GM19467 (cell line): Measurements from ENCODE around the gene TEAD1.

Source experiments
- ATAC-seq: cut with Tn5 transposase; IDR thresholded peaks from one replicate; pipeline ENCODE4 v1.9.1; 2021; ENCODE audit warnings: mild to moderate bottlenecking, moderate library complexity; ENCODE audit not compliant: unreplicated experiment

Gene TEAD1

DNA sequence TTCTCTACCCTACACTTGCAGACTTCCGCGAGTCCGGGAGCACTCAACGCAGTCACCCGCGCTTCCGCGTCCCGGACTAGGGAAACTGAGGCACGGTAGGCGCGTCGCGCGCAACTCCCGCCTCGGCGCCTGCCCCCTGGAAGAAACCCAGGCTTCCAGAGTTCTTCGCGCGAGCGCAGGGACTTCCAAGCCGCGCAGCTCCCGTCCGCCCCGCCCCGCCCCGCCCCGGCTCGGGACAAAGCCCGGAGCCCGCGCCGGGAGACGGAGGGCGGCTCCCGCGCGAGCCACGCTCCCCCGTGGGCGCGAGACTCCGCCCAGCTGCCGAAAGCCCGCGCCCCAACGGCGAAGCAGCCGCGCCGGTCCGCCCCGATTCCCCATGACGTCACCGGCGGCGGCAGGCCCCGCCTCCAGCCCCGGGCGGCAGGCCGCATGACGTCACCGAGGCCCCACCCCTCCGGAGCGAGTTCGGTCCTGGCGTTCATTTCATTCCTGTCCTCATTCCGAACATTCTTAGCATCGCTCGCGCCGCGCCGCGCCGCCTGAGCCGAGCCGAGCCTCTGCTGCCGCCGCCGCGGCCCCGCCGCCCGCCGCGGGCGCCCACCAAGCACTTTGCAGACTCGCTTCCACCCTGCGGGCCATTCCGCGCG lies at the start of gene TEAD1:
TEAD1 (plus strand) TSS at position 498 of the 647 bp plus-strand sequence.
- ATAC-seq, result peak; percentile 86

- ATAC-seq, result no peak
Observed at GRCh38 chr11:12624595-12624994, 49.6 kb upstream of the TEAD1 start.

DNA sequence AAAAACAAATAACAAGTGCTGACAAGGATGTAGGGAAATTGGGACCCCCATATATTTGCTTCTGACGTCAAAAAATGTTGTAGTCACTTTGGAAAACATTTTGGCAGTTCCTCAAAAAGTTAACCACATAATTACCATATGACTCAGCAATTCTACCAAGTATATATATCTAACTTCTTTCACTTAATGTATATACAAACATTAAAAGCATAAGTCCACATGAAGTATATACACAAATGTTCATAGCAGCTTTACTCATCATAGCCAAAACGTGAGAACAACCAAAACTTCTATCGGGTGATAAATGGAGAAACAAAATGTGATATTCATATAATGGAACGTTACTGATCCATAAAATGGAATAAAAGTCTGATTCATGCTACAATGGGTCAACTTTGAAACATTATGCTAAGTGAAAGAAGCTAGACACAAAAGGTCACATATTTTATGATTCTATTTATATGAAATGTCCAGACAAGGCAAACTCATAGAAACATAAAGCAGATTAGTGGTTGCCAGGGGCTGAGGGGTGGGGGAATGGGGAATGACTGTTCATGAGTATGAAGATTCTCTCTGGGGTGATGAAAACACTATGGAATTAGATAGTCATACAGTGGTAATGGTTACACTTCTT lies 48.7 kb upstream of the TEAD1 start:
- ATAC-seq, result no peak

GRCh38 chr11:12626616-12627015 lies 47.6 kb upstream of the TEAD1 start:
- ATAC-seq, result no peak

- ATAC-seq, result no peak
Observed at GRCh38 chr11:12628314-12628713, 45.9 kb upstream of the TEAD1 start.

DNA sequence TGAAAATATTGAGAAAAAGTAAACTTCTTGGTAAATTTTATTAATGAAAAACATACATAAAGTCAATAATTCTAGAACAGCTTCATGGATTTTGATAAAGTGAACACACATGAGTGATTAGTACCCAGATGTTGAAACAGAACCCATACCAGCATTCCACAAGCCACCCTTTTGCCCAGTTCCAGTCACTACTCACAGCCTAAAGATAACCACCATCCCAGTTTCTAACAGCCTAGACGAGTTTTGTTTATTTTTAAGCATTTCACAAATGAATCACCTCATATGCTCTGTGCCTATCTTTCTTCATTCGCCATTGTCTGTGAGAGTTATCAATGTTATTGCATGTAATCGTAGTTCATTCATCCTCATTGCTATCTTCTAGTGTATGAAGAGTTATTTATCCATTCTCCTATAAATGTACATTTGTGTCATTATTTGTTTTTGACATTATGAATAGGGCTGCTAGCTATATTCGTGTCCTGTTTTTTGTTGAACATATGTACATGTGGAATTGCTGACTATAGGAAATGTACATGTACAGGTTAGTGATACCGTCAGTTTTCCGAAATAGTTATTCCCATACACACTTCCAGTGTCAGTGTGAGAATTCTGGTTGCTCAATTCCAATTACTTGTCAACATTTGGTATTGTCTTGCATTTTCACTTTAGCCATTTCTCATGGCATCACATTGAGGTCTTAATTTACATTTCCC lies 44.5 kb upstream of the TEAD1 start:
- no peak for ATAC-seq

DNA sequence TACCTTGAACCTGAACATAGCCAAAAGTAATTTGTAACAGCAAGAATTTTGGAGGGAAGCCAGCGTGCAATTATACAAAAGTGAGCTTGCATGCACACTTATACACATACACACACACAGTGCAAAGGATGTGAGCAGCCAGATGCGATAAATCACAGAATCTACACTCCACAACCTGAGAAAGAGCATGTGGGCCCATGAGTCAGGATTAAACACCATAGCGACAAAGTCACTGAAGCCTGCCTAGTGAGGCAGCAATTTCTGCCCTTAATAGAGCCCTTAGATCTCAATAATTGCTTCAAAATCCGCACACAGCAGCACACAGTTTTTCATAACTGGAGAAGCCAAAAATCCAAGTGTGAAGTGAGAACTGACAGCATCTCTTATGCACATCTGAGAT lies 42.6 kb upstream of the TEAD1 start:
- ATAC-seq, result no peak

DNA sequence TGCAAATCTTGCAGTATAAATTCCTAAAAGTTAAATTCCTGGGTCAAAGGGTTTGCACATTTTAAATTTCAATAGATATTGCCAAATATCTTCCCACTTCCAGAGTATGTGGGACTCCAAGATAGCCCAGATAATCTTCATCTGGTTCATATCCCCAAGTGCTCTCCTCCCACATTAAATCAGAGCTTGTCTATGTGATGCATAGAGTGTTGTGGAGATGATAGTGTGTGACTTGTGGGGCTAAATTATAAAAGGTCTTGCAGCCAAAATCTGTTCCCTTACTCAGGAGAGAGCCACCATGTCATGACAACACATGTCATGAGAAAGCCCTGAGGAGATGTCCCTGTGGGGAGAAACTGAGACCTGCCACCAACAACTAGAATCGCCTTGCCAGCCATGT lies 39.9 kb upstream of the TEAD1 start:
- ATAC-seq, result no peak

GRCh38 chr11:12636871-12637410 lies 37.3 kb upstream of the TEAD1 start:
- ATAC-seq, result no peak

DNA sequence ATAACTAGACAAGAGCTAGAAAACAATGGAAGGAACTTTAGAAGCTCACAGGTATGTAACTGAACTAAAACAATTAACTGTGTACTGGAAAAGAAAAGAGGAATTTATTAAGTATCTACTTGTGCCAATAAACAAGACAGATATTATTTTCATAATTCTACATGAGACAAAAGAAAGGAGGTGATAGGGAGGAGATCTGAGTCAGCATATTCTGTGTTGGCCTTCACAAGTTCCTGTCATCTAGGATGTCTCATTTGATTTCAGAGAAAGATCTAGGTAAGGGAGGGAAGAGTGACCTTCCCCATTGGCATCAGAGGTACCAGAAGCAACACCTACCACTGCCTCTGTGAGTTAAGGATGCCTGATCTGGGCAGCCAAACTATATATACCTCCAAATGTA lies 34.8 kb upstream of the TEAD1 start:
- no peak for ATAC-seq

- ATAC-seq, result no peak
Observed at GRCh38 chr11:12640355-12640754, 33.9 kb upstream of the TEAD1 start.

DNA sequence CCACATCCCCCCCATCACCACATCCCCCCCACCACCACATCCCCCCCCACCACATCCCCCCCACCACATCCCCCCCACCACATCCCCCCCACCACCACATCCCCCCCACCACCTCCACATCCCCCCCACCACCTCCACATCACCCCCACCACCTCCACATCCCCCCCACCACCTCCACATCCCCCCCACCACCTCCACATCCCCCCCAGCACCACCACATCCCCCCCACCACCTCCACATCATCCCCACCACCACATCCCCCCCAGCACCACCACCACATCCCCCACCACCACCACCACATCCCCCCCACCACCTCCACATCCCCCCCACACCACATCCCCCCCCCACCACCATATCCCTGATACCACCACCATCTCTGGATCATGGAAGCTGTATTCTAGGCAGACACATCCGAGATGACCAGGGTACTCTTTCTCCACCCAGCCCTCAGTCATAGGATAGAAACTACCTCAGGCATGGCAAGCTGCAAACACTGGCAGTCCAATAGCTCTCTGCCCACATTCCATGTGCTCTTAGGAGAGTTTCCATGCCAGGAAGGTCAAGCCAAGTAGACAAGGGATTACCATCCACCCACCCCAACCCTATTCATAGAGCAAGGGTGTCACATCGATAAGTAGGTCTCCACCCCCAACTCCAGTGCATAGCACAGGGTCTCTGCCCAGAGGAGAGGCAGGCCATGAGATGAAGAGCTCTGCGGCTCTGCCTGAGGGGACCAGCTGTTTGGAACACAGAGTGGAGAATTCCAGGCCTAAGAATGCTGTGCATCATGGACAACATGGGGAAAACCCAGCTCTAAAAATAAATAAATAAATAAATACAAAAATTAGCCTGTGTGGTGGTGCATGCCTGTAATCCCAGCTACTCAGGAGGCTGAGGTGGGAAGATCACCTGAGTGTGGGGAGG lies 33.0 kb upstream of the TEAD1 start:
- ATAC-seq, result no peak

DNA sequence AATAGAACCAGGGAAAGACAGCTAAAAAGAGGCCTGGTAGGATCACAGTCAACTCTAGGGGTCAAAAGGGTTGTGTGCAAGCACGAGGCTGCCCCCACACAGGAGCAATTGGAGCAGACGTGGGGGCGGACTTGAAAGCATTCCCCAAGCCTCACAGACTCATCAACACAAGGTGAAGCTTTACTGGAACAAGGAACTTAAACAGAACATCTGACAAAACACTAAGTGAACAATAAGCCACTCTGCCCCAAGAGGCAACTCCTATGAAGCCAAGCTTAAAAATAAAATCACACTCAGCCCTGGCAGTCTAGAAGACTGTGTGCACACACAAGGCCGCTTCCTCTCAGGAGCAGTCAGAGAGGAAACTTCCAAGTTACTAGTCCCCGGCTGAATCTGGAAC lies 32.2 kb upstream of the TEAD1 start:
- ATAC-seq, result no peak

GRCh38 chr11:12642806-12643428 lies 31.3 kb upstream of the TEAD1 start:
- no peak for ATAC-seq

DNA sequence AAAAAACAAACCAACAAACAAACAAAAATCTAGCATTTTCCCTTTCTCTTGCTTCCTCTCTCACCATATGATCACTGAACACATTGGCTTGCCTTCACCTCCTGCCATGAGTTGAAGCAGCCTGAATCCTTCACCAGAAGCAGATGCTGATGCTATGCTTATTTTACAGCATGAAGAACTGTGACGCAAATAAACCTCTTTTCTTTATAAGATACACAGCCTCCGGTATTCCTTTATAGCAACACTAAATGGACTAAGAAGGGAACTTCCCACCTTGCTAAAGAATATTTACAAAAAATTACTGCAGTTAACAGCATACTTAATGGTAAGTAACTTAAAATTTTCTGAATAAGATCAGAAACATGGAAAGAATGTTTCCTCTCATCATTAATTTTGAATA lies 27.7 kb upstream of the TEAD1 start:
- no peak for ATAC-seq

- no peak for ATAC-seq
Observed at GRCh38 chr11:12653729-12654128, 20.5 kb upstream of the TEAD1 start.

- no peak for ATAC-seq
Observed at GRCh38 chr11:12655842-12656241, 18.4 kb upstream of the TEAD1 start.

GRCh38 chr11:12657336-12657735 lies 16.9 kb upstream of the TEAD1 start:
- ATAC-seq, result no peak

DNA sequence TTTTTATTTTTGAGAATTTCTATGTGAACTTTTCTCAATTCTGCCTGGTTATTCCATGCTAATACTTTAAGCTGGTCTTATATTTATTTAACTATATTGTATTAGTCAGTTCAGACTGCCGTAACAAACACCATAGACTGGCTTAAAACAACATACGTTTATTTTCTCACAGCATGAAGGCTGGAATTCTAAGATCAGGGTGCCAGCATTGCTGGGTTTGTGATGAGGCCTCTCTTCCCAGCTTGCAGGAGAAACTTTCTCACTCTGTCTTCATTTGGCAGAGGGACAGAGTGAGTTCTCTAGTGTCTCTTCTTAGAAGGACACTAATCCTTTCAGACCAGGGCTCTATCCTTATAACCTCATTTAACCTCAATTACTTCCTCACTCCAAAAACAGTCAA lies 16.2 kb upstream of the TEAD1 start:
- ATAC-seq, result no peak

- ATAC-seq, result no peak
Observed at GRCh38 chr11:12662101-12662689, 12.0 kb upstream of the TEAD1 start.
